Activated naive CD8-positive, alpha-beta T cell treated with anti-CD3 and anti-CD28 coated beads, Interleukin-2, amount 10 ng/mL, durations not matched to agents 7 days and 5 days (primary cell): ENCODE measurements around the gene FAM53B. TPM values are rescaled to one million over a fixed set of nuclear protein-coding genes. Genes with fewer than 3 reads are reported as not detected.

Experiments
- ATAC-seq: fragments of 150-1000 bp; cut with Tn5 transposase; one replicate; pipeline ENCODE4 v1.10.0; 2021; ENCODE audit warnings: low read depth, moderate library complexity
- POLR2A ChIA-PET: fragments of 350-600 bp; sonication (Branson Sonifier 250); formaldehyde crosslinking; loops from one replicate; lab custom pipeline; 2021; ENCODE audit warnings: antibody characterized with exemption; lab: Charles Lee
- DNase-seq: peaks from one replicate; pipeline ENCODE4 v3.0.0; 2021
- H3K27ac Mint-ChIP-seq: one replicate; pipeline ENCODE4 v1.8.0; 2022; ENCODE audit warnings: mild to moderate bottlenecking, mixed read lengths
- H3K27me3 Mint-ChIP-seq: one replicate; pipeline ENCODE4 v1.8.0; 2022; ENCODE audit warnings: mild to moderate bottlenecking, moderate library complexity, mixed read lengths
- H3K36me3 Mint-ChIP-seq: one replicate; pipeline ENCODE4 v1.8.0; 2021; ENCODE audit warnings: mild to moderate bottlenecking, mixed read lengths
- H3K4me1 Mint-ChIP-seq: one replicate; pipeline ENCODE4 v1.8.0; 2021; ENCODE audit warnings: mixed read lengths
- H3K4me3 Mint-ChIP-seq: one replicate; pipeline ENCODE4 v1.8.0; 2022; ENCODE audit warnings: mild to moderate bottlenecking, moderate library complexity, mixed read lengths
- H3K9me3 Mint-ChIP-seq: one replicate; pipeline ENCODE4 v1.8.0; 2021; ENCODE audit warnings: mixed read lengths
- total RNA-seq, 2 experiments: library from RNA; stranded (reverse); gene quantifications; one replicate each; pipeline ENCODE4 v1.2.3, GENCODE V29; 2021

Gene FAM53B
- total RNA-seq, 2 experiments from 2014 or later: 29.8 to 33.0 TPM

- no peak overlapping the region for H3K27ac Mint-ChIP-seq
- DNase-seq (no peak), ATAC-seq (no peak)
- POLR2A ChIA-PET: interaction anchor here (0.9 to 2.5 kb wide), 8 partner anchors 22 to 201 kb away, joined by 3 to 12 read pairs (median 6); no protein-coding TSS in a partner anchor
- H3K4me3 Mint-ChIP-seq: peak overlapping the region; percentile 65
- peaks cover 16% of the 10 kb centered on the region for H3K27me3 Mint-ChIP-seq
- peaks cover 3% of the 10 kb centered on the region for H3K36me3 Mint-ChIP-seq
- H3K9me3 Mint-ChIP-seq: no peaks in the 10 kb centered on the region
- H3K4me1 Mint-ChIP-seq: peaks cover 42% of the 10 kb centered on the region
Observed at GRCh38 chr10:124740369-124741280, 3.6 kb downstream of the FAM53B start.

GRCh38 chr10:124739986-124740368, 4.2 kb downstream of the FAM53B start:
- H3K9me3 Mint-ChIP-seq: no peaks in the 10 kb centered on the region
- H3K27me3 Mint-ChIP-seq: peaks cover 16% of the 10 kb centered on the region
- no peak overlapping the region for H3K27ac Mint-ChIP-seq
- no peak overlapping the region for H3K4me3 Mint-ChIP-seq
- H3K4me1 Mint-ChIP-seq: peaks cover 46% of the 10 kb centered on the region
- POLR2A ChIA-PET: no interaction called here
- ATAC-seq: no peak
- DNase-seq: no peak
- peaks cover 3% of the 10 kb centered on the region for H3K36me3 Mint-ChIP-seq

GRCh38 chr10:124739119-124739921, 4.9 kb downstream of the FAM53B start:
- H3K9me3 Mint-ChIP-seq: no peaks in the 10 kb centered on the region
- no peak for ATAC-seq
- DNase-seq: no peak
- H3K27ac Mint-ChIP-seq: no peak overlapping the region
- peaks cover 16% of the 10 kb centered on the region for H3K27me3 Mint-ChIP-seq
- peaks cover 3% of the 10 kb centered on the region for H3K36me3 Mint-ChIP-seq
- POLR2A ChIA-PET: interaction anchor here (0.7 kb wide), 1 partner anchor 50 kb away, joined by 3 read pairs; no protein-coding TSS in a partner anchor
- H3K4me1 Mint-ChIP-seq: peaks cover 53% of the 10 kb centered on the region
- no peak overlapping the region for H3K4me3 Mint-ChIP-seq

DNA sequence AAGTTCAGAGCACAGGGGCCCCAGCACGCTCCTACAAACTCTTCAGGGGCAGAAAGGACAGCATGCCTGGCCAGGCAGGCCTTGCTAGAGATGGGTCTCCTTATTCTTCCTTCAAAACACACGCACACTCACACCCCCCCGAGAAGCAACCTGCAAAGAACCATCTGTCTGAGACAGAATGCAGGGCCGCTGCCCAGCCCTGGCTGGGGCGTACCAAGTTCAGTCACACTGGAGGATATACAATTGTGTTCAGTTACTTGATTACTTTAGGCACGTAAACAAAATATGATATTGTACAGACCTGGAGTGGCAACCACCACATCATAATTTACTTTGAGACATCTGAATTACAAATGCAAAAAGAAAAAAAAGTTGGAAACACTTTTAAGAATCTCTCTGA, 5.7 kb downstream of the FAM53B start:
- Mint-ChIP-seq H3K9me3 (no peaks in the 10 kb centered on the region), H3K36me3 (peaks cover 3% of the 10 kb centered on the region), H3K4me3 (no peak overlapping the region), H3K27me3 (peaks cover 16% of the 10 kb centered on the region), H3K27ac (no peak overlapping the region), H3K4me1 (peaks cover 60% of the 10 kb centered on the region)
- DNase-seq (no peak), ATAC-seq (no peak)
- POLR2A ChIA-PET: no interaction called here

DNA sequence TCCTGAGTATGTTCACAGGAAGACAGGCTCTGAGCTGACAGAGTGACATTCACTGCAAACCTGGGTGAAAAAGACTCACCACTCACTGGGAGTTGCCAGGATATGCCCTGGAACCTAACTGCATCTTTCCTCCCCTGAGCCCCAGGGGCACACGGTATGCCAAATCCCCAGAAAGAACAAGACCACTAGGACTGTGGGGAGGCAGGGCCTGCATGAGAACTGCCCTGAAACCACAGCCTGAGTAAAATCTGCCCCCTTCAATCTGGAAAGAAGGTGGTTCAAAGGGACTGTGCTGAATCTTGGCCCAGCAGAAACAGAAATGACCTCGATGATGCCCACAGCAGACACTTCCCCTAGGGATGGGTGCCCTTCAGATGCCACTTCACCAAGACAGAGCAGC, 6.5 kb downstream of the FAM53B start:
- DNase-seq (no peak), ATAC-seq (no peak)
- Mint-ChIP-seq H3K27me3 (peaks cover 14% of the 10 kb centered on the region), H3K9me3 (no peaks in the 10 kb centered on the region), H3K4me3 (no peak overlapping the region), H3K4me1 (peaks cover 64% of the 10 kb centered on the region), H3K36me3 (peaks cover 6% of the 10 kb centered on the region), H3K27ac (no peak overlapping the region)
- POLR2A ChIA-PET: no interaction called here

- ATAC-seq (no peak), DNase-seq (no peak)
- Mint-ChIP-seq H3K4me1 (peaks cover 61% of the 10 kb centered on the region), H3K36me3 (peaks cover 6% of the 10 kb centered on the region), H3K27me3 (peaks cover 9% of the 10 kb centered on the region), H3K9me3 (no peaks in the 10 kb centered on the region), H3K27ac (no peak overlapping the region), H3K4me3 (no peak overlapping the region)
- POLR2A ChIA-PET: interaction anchor here (0.6 kb wide), 1 partner anchor 292 kb away, joined by 3 read pairs; no protein-coding TSS in a partner anchor
Observed at GRCh38 chr10:124737221-124737620, 7.0 kb downstream of the FAM53B start.

GRCh38 chr10:124736491-124737136, 7.6 kb downstream of the FAM53B start:
- no peak for ATAC-seq
- peaks cover 6% of the 10 kb centered on the region for H3K36me3 Mint-ChIP-seq
- H3K9me3 Mint-ChIP-seq: no peaks in the 10 kb centered on the region
- POLR2A ChIA-PET: interaction anchor here (0.6 kb wide), 1 partner anchor 292 kb away, joined by 3 read pairs; no protein-coding TSS in a partner anchor
- H3K4me3 Mint-ChIP-seq: no peak overlapping the region
- H3K4me1 Mint-ChIP-seq: peaks cover 61% of the 10 kb centered on the region
- H3K27me3 Mint-ChIP-seq: peaks cover 9% of the 10 kb centered on the region
- no peak for DNase-seq
- no peak overlapping the region for H3K27ac Mint-ChIP-seq

GRCh38 chr10:124735491-124736286, 8.5 kb downstream of the FAM53B start:
- H3K4me3 Mint-ChIP-seq: no peak overlapping the region
- POLR2A ChIA-PET: interaction anchor here (1.3 kb wide), 1 partner anchor 9 kb away, joined by 3 read pairs; no protein-coding TSS in a partner anchor

DNA sequence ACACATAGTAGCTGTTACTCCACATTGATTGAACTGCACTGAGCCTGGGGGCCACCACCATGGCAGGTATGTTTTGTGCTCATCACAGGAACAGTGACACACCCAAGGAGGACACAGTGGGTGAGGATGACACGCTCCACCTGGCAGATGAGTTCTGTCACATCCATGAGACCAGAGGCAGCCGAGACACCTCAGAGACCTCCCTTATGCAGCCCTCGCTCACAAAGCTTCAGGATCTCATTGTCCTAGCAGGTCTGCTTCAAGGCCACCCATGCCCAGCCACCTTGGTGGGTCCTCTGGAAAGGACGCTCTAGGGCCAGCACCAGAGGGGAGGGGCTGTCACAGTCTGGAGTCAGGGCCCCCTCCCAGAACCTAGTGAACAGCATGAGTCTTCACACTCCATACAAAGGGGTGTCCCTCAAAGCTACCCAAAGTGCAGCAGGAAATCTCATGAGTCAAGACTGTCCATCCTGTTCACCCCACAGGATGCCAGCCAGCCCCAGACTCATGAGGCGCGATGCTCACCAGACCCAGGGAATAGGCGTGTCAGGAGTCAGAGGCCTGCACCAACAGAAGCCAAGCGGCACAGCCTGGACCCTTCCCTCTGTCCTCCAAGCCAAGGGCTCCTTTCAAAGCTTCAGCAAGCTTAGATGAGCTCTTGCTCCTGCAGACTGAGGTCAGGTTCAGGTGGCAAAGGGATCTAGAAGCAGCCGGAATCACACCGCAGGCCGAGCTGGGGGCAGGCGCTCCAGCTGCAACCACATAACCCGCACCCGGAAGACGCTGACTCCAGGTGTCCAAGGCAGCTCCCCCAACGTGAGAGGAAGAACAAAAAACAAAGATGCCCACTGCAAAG, 9.6 kb downstream of the FAM53B start:
- Mint-ChIP-seq H3K27me3 (peaks cover 3% of the 10 kb centered on the region), H3K27ac (peak overlapping the region; percentile 61), H3K4me1 (peaks cover 48% of the 10 kb centered on the region), H3K36me3 (peaks cover 8% of the 10 kb centered on the region), H3K9me3 (no peaks in the 10 kb centered on the region), H3K4me3 (peak overlapping the region; percentile 18)
- ATAC-seq (peak; percentile 52), DNase-seq (no peak)
- POLR2A ChIA-PET: interaction anchor here (1.0 to 1.6 kb wide), 4 partner anchors 10 to 38 kb away, joined by 3 to 11 read pairs (median 4); no protein-coding TSS in a partner anchor

More at GRCh38 chr10:124735491-124736286, 8.5 kb downstream of the FAM53B start:
- H3K27me3 Mint-ChIP-seq: peaks cover 9% of the 10 kb centered on the region
- DNase-seq: no peak
- no peak overlapping the region for H3K27ac Mint-ChIP-seq
- no peaks in the 10 kb centered on the region for H3K9me3 Mint-ChIP-seq
- no peak for ATAC-seq
- peaks cover 54% of the 10 kb centered on the region for H3K4me1 Mint-ChIP-seq
- H3K36me3 Mint-ChIP-seq: peaks cover 6% of the 10 kb centered on the region

DNA sequence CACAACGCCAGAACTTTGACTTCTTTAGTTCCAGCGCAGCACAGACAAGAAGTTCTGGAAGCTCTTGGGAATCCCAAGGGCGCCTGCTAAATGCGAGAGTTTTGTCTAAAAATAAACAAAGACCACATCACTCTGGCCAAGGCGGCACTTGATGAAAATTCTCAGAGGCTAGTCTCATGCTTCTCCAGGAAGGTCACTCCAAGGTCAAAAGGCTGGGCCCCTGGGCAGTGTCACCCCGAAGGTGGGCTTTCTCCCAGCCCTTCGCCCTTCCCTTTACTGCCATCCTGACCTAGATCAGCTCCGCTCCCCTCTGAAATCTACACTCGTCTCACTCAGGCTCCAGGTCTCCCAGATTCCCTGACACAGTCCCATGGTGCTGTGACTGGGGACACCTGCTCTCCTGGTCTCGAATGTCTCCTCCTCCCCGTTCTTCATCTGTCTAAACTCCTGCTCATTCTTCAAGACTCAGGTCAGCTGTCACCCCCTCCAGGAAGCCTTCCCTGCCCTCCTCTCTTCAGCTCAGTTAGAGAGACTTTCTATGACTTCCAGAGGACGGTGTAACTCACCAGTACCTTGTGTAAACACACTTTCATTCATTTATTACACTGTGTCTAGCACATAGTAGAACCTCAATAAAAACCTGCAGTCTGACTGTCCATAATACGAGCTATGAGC, 10.5 kb downstream of the FAM53B start:
- Mint-ChIP-seq H3K27me3 (no peaks in the 10 kb centered on the region), H3K4me3 (no peak overlapping the region), H3K4me1 (peaks cover 52% of the 10 kb centered on the region), H3K36me3 (peaks cover 11% of the 10 kb centered on the region), H3K27ac (peak overlapping the region; percentile 76), H3K9me3 (no peaks in the 10 kb centered on the region)
- ATAC-seq: no peak
- no peak for DNase-seq
- POLR2A ChIA-PET: interaction anchor here (1.0 to 1.6 kb wide), 5 partner anchors 11 to 37 kb away, joined by 3 to 11 read pairs (median 4); no protein-coding TSS in a partner anchor

GRCh38 chr10:124732931-124733570, 11.1 kb downstream of the FAM53B start:
- peak overlapping the region; percentile 76 for H3K27ac Mint-ChIP-seq
- DNase-seq: no peak
- peaks cover 11% of the 10 kb centered on the region for H3K36me3 Mint-ChIP-seq
- POLR2A ChIA-PET: interaction anchor here (1.2 kb wide), 1 partner anchor 10 kb away, joined by 4 read pairs; no protein-coding TSS in a partner anchor
- peaks cover 54% of the 10 kb centered on the region for H3K4me1 Mint-ChIP-seq
- H3K27me3 Mint-ChIP-seq: no peaks in the 10 kb centered on the region
- ATAC-seq: peak; percentile 29
- peak overlapping the region; percentile 55 for H3K4me3 Mint-ChIP-seq
- H3K9me3 Mint-ChIP-seq: no peaks in the 10 kb centered on the region
